Stimulated activated CD4-positive, alpha-beta T cell treated with anti-CD3 and anti-CD28 coated beads, Interleukin-15, amount 100 ng/mL, for 24 hours (primary cell): ENCODE results near the gene RNF220.
"Not testable (repeated sequence)": the region's sequence is repeated elsewhere in the genome, so short reads cannot be mapped to it uniquely, and the experiment has no call there.

Experiments
- DNase-seq: peaks from one replicate; pipeline ENCODE4 v3.0.0-alpha.2; 2020

RNF220 gene

GRCh38 chr1:44554706-44555105 lies 149.7 kb downstream of the RNF220 start:
- DNase-seq, result no peak

GRCh38 chr1:44557778-44558177 lies 152.7 kb downstream of the RNF220 start:
- no peak for DNase-seq

- no peak for DNase-seq
These were observed 153.8 kb downstream of the RNF220 start for GRCh38 chr1:44558883-44559282.

- no peak for DNase-seq
These were observed 154.3 kb downstream of the RNF220 start for GRCh38 chr1:44559330-44559729.

- DNase-seq, result no peak
These were observed 154.9 kb downstream of the RNF220 start for GRCh38 chr1:44559913-44560312.

GRCh38 chr1:44560696-44561095 lies 155.6 kb downstream of the RNF220 start:
- DNase-seq, result not testable (repeated sequence)

GRCh38 chr1:44565259-44565750 lies 160.2 kb downstream of the RNF220 start:
- DNase-seq, result no peak

GRCh38 chr1:44565833-44566232 lies 160.8 kb downstream of the RNF220 start:
- no peak for DNase-seq

GRCh38 chr1:44566281-44567046 lies 161.4 kb downstream of the RNF220 start:
- DNase-seq, result no peak

GRCh38 chr1:44568128-44568900 lies 163.3 kb downstream of the RNF220 start:
- DNase-seq, result no peak

- DNase-seq, result no peak
These were observed 164.4 kb downstream of the RNF220 start for GRCh38 chr1:44569491-44569890.

- peak; percentile 16 for DNase-seq
These were observed 166.9 kb downstream of the RNF220 start for GRCh38 chr1:44571712-44572571.

- no peak for DNase-seq
These were observed 167.5 kb downstream of the RNF220 start for GRCh38 chr1:44572572-44572879.

- no peak for DNase-seq
These were observed 170.3 kb downstream of the RNF220 start for GRCh38 chr1:44575396-44575795.

GRCh38 chr1:44576456-44577150 lies 171.5 kb downstream of the RNF220 start:
- DNase-seq, result no peak

- no peak for DNase-seq
These were observed 176.2 kb downstream of the RNF220 start for GRCh38 chr1:44581205-44581604.

- DNase-seq, result no peak
These were observed 179.1 kb downstream of the RNF220 start for GRCh38 chr1:44584167-44584566.

GRCh38 chr1:44585315-44585920 lies 180.4 kb downstream of the RNF220 start:
- no peak for DNase-seq

GRCh38 chr1:44587796-44588460 lies 182.9 kb downstream of the RNF220 start:
- DNase-seq, result no peak

- no peak for DNase-seq
These were observed 183.6 kb downstream of the RNF220 start for GRCh38 chr1:44588551-44589210.

- no peak for DNase-seq
These were observed 185.4 kb downstream of the RNF220 start for GRCh38 chr1:44590475-44590874.
